SK-N-SH (cell line): ENCODE results near the gene DSCAM.

Source experiments
- CHD2 ChIP-seq: fragments of 150-350 bp; IDR thresholded peaks from 2 replicates; pipeline ENCODE4 v1.6.1; 2018; ENCODE audit warnings: low read length; ENCODE audit not compliant: partially characterized antibody
- CTCF ChIP-seq: fragments of 200-600 bp; sonication (generic); IDR thresholded peaks from 2 replicates; pipeline ENCODE4 v1.6.1; 2017; ENCODE audit warnings: antibody characterized with exemption, mild to moderate bottlenecking, moderate library complexity
- EZH2phosphoT487 ChIP-seq: fragments of 200-600 bp; sonication (generic); IDR thresholded peaks from 2 replicates; pipeline ENCODE4 v1.6.1; 2017; ENCODE audit warnings: low read depth, mixed run types, mild to moderate bottlenecking, antibody characterized with exemption, moderate library complexity, borderline replicate concordance
- MAX ChIP-seq: IDR thresholded peaks from 2 replicates; pipeline ENCODE4 v1.4.0; 2012; ENCODE audit warnings: low read depth
- MEF2A ChIP-seq: IDR thresholded peaks from 2 replicates; pipeline ENCODE4 v1.4.0; 2012; ENCODE audit warnings: low read depth, borderline replicate concordance
- NFIC ChIP-seq: IDR thresholded peaks from 2 replicates; pipeline ENCODE4 v1.4.0; 2012; ENCODE audit warnings: borderline replicate concordance
- NRF1 ChIP-seq: IDR thresholded peaks from 2 replicates; pipeline ENCODE4 v1.6.1; 2012; ENCODE audit warnings: low read depth, mild to moderate bottlenecking, low read length
- PBX3 ChIP-seq: IDR thresholded peaks from 2 replicates; pipeline ENCODE4; 2012
- POLR2AphosphoS5 ChIP-seq: IDR thresholded peaks from 2 replicates; pipeline ENCODE4 v1.6.1; 2012; ENCODE audit warnings: low read depth, low read length
- RAD21 ChIP-seq: IDR thresholded peaks from 2 replicates; pipeline ENCODE4 v1.6.1; 2012; ENCODE audit warnings: mild to moderate bottlenecking, low read length
- REST ChIP-seq: IDR thresholded peaks from 2 replicates; pipeline ENCODE4 v1.6.1; 2012; ENCODE audit warnings: mild to moderate bottlenecking, low read depth, low read length, moderate library complexity
- TAF1 ChIP-seq: IDR thresholded peaks from 2 replicates; pipeline ENCODE4 v1.6.1; 2012; ENCODE audit warnings: low read depth, mild to moderate bottlenecking, low read length, moderate library complexity, borderline replicate concordance
- TCF12 ChIP-seq: IDR thresholded peaks from 2 replicates; pipeline ENCODE4 v1.4.0; 2012
- ZBTB33 ChIP-seq: IDR thresholded peaks from 2 replicates; pipeline ENCODE4 v1.4.0; 2012; ENCODE audit warnings: low read depth, borderline replicate concordance

DNA sequence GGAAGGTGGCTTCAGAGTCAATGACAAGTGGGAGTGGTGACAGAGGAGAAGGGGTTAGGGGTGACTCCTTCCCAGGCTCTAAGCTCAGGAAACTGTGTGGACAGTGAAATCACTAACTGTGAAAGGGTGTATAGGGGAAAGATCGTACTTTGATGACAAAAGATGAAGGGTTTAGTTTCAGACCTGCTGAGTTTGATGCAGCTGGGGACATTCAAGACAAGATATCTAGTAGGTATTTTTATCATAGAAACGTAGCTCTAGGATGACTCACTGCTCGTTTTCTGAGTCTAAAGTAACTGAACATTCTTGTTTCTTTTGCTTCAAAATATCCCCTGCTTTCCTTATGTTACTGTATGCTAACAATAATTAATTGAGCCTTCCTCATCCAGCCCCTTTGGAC lies 830.7 kb downstream of the DSCAM start:
- TF ChIP-seq ZBTB33 (no peak), RAD21 (no peak), REST (no peak), TCF12 (no peak), MAX (no peak), CTCF (no peak), PBX3 (no peak), CHD2 (no peak), NRF1 (no peak), POLR2AphosphoS5 (no peak), TAF1 (no peak), EZH2phosphoT487 (no peak), MEF2A (no peak), NFIC (no peak)
